ENCODE measurements around the gene USP40.

USP40 gene

DNA sequence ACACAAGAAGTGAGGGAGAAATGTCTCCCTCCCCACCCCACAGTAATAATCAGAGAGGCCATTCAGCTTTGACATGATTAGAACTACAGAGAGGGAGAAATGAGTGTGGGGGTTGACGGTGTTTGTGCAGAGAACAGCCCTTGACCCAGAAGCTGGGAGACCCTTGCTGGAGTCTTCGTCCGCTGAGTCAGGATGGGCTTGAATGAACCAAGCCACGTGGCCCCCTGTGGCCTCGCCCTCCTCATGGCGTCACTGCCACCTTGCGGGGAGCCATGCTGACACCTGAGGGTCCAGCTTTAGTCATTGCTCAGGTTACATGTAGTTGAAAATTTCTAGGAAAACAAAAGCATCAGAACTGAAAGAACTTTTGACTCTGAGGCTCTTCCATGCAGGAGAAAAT lies 111.1 kb downstream of the USP40 start:
- DNase-seq: no peak

DNA sequence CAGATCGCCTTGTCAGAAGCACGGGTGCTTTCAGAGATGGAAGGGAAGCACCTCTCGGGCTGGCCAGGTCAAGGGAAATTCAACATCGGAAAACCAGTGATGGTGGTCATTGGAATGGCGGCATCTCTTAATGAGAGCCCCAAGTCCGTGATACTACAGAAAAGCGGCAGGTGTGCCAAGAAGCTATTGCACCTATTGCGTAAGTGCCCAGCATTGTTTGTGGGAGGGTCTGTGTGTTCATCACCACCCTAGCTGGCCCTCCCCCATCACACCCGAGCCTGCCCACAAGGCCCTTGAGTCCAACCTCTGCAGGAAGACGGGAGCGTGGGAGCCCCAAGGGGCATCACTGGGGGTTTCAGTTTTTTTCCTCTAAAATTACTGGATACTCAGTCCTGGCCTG lies 111.6 kb downstream of the USP40 start:
- no peak for DNase-seq

DNA sequence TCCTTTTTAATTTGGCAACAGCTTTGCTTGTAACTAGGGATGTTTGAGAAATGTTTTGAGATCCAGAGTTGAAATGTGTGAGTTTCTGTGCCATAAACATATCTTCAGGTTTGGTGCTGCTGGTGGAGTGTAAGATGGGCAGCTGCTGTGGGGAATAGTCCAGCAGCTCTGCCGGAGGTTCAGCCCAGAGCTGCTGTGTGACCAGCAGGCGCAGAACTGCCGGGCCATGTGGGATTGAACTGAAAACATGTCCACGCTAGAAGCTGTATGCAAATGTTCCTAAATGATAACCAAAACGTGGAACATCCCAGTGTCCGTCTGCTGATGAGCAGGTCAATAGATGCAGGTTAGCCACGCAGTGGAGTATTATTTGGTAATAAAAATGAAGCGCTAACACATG lies 112.7 kb downstream of the USP40 start:
- no peak for DNase-seq

DNA sequence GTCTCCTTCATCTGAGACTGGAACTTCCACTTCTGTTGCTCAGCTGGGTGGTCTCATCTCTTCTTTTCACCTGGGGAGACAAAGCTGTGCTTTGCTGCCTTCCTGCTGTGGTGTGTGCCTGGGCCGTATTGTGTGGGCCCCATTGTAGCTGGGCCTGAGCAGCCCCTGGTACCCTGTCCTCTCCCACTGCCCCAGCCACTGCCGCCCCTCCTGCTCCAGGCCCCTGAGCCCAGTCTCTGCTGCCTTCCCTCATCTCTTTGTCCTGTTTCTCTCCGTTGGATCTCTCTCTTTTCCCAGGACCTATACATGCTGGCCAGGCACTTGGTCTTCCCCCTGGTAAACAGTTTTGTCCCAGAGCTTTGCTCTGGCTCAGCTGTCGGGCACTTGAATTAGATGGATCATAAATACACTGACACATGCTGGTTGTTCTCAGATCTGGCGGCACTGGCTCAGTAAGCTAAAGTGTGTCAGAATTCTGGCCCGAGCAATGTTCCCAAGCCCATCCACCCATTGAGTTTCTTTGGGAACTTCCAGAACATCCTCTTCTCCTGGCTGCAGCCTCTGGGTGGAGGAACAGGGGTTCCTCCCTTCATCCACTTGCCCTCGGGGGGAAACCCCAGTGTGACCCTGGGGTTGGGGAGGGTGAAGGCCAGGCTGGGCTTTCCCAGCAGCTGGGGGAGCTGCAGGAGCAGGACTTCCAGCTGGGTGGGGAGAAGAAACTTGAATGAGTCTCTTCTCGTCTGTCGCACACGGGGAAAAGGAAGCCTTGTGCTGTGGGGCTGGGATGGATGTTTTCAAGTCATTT lies 113.3 kb downstream of the USP40 start:
- DNase-seq: no peak

DNA sequence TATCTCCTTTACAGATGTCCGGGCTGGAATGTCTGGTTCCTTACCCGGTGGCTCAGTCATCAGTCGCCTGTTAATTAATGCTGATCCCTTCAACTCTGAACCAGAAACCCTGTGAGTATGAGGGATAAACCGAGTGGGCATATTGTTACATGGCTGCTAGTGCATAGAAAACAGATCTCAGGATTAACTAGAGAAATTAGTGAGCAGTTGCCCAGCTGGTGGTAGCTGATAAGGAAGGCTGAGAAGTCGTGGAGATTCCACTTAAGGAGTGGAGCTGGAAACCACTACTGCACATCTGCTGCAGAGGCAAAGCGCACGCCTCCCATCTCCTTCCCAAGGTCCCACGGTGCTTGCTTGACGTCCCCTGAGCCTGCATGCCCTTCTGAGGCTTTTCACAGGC lies 114.6 kb downstream of the USP40 start:
- no peak for DNase-seq

DNA sequence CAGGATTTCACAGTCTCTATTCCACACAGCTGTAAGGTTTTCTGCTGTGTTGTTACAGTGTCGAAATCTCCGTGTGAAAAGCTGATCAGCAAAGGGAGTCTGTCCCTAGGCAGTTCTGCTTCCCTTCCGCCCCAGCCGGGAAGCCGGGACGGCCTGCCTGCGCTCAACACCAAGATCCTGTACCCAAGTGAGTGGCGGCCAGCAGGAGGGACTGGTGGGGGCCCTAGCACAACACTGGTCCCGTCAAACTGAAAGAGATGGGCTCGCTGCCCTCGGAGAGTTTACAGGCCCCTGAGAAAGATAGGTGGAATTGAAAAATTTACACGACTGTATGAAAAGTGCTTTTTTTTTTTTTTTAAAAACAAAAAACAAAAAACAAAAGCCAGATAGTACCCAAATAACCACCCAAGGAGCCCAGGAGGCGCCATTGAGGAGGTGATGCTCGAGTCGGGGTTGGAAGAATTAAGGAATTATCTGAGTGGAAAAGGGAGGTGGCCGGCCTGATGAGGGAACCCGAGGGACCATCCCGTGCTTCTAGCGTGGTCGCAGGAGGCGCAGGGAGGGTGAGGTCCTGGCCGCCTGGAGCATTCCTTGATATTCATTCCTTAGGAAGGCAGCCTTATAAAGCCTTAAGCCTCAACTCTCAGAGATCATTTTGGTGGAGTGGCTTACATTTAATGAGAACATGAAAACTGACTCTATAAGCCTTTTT lies 115.6 kb downstream of the USP40 start:
- no peak for DNase-seq

DNA sequence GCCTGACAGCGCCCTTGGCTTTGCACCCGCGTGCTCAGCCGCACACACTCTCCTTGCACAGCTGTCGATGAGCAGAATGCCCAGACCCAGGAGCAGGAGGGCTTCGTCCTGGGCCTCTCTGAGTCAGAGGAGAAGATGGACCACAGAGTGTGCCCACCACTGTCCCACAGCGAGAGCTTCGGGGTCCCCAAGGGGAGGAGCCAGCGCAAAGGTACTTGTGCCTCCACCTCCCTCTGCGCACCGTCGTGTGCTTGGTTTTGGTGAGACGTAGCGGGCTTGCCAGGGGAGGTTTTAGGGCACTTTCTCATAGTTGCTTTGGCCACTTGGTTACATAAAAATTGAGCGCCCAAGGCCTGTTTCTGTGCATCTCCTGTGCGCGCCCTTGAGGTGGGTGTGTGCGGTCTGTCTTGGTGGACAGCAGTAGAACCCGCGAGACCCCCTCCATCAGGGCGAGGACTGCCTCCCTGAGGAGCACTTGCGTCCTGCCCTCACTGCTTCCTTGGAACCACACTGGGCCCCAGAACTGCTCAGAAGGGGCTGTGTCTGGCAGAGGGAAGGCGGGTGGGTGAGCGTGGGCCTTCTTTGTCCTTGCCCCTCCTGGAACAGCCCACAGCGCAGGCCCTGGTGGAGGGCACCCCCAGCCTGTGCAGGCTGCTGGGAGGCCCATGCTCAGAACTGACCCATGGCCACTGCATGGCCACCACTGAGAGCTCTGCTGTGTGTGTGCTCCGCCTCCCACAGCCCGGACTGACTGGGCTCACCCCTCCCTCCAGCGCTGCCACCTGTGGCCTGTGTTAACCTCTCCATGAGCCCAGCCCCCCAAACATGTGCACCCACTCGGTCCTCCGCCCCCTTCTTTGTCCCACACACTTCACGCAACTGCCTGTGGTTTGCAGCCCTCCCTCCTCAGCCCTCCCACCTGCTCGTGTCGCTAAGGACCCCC lies 116.4 kb downstream of the USP40 start:
- DNase-seq: no peak

DNA sequence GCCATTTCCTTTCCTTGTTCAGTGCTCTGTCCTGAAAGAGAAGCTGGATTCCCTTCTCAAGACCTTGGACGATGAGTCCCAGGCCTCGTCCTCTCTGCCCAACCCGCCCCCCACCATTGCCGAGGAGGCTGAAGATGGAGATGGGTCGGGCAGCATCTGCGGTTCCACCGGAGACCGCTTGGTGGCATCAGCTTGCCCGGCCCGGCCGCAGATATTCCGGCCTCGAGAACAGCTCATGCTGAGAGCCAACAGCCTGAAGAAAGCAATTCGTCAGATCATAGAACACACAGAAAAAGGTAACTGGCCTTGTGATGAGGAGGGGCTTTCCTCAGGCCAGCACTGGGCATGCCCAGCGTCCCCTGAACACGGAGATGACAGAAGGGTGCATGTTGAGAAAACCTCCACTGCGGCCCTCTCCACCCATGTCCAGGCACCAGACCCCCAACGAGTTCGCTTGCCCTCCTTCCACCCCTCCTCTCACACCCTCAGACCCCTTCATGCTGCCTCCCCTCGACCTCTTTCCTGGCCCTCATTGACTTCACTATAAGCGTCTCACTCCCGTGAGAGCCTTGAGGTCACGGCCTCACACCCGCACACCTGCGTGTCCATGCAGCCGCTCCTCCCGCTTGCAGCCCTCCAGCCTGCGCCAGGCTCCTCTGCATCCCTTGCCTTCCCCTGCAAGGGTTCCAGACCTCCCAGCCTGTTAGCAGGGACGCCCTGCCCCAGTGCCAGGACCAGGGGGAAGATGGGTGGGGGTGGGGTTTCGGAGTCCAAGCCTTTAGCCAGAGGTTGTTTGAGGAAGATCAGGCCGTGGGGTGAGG lies 117.3 kb downstream of the USP40 start:
- peak; percentile 63 for DNase-seq

DNA sequence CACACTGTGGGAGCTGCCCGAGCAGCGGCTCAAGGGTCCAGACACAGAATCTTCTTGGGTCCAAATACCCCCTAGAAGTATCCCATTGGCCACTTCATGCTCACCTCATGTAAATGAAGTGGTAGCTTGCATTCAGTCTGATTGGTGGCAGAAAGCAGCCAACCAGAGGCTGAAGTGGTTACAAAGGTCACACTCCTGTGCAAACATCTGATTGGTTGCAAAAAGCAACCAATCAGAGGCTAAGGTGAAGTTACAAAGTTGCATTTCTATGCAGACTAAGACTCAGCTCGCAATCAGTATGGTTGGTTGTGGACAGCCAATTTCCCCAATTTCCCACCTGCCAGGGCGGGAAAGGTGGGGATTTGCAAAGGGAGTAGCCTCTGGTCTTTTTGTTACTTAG lies 118.0 kb downstream of the USP40 start:
- DNase-seq: no peak

DNA sequence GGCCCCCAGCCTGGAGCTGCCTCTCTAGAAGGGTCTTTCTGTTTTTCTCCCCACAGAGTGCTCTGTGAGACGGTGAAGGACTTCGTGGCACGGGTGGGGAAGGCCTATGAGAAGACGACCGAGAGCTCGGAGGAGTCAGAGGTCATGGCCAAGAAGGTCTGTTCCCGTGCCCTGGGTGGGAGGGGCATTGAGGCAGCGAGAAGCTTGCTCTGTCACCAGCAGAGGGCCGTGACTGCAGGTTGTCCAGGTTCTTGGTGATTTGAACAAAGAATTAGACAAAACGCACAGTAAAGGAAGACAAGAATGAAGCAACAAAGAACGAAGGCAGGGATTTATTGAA lies 118.4 kb downstream of the USP40 start:
- DNase-seq: no peak

DNA sequence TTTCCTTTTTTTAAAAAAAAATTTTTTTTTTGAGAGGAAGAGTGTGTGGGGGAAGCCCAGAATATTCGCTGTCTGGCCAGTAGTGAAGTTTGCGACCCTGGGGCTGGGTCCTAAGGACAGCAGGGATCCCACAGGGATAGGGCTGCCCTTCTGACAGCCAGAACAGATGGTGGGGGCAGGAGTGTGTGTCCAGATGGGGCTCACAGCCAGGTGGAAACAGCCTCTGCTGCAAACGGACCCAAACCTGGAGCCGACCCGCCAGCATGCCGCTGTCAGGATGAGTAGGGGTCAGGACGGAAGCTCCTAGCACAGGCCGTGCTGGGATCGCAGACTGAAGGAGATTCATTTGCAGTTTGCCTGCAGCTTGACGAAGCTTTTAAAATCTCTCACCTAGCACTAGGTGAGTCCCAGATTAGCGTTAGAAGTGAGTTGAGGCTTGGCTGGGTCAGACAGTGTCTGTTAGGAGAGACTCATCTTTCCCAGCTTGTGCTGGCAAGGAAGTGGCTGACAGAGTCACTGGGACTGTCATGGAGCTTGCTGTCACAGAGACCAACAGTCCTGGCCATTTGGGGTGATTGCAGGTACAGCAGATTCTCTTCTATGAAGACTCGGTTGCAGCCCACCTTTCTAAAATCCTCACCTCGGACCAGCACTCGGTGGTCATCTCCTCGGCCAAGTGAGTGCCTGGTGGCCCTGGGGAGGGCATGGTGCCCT lies 118.9 kb downstream of the USP40 start:
- DNase-seq: no peak

DNA sequence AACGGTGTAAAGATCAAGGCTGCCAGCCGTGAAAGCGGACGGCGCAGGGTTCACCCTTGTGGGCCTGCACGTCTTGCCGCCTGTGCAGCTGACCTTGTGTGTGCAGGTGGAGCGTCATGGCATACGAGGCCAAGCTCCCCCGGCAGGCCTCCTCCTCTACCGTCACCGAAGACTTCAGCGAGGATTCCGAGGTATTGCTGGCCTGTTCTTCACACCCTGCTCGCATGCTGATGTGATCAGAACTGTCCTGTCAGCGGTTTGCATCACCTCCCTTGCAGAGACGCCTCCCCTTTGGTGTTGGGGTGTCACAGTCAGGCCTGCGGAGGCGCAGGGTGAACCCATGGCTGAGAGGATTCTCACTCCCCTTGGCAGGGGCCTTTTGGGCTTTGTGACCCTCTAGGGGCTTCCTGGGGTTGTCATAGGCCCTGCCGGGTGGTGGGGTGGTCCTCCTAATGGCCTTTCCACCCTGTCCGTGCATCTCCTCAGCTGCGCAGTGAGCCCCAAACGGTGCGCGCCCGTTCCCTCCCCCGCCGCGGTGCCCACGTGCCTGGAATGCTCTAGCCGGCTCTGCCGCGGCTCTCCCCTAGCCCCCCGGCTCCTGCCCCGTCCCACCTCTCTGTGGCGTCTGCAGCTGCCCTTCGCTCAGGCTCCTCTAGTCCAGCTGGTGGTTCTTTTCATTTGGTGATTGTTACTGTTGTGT lies 119.8 kb downstream of the USP40 start:
- no peak for DNase-seq

DNA sequence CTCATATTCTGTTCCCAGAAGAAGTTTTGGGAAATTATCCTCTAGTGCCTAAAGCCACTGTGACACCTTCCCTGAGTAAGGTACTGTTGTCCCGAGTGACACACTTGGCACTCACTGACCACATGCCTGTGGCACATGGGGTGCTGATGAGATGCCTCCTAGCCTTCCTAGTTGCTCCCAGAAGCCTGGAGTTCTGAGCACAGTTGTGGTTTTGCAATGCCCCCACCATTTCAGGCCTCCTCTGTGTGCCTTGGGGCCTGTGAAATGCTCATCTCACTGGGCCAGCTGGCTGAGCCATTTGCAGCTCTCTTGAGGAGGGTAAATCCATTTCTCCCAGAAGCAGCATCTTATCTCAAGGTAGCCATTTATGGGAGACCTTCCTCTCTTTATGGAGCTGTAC lies 120.5 kb downstream of the USP40 start:
- DNase-seq: no peak

DNA sequence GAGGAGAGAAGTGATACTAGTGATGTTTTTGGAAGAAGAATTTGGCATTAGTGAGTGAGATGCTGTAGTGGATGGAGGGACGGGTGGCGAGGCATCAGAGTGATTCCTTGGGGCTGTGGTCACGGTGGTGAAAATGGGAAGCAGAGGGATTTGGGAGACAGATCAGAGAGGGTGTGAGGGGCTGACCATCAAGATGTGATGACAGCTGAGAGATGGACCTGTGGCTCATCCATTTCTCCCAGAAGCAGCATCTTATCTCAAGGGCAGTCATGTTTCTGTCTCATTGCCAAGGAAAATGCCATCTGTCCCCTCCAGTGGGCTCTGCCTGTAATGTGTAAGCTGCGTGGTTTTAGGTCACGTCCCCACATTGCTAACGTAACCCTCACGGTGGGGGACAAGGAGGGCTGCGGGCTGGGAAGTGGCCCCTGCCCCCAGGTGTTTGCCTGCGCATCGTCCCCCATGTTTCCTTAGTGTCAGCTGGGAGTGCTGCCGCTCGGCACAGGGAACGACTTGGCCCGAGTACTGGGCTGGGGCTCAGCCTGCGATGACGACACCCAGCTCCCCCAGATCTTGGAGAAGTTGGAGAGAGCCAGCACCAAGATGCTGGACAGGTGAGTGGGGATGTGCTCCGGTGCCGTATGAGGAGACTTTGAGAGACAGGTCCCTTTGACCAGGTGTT lies 121.3 kb downstream of the USP40 start:
- DNase-seq: no peak

DNA sequence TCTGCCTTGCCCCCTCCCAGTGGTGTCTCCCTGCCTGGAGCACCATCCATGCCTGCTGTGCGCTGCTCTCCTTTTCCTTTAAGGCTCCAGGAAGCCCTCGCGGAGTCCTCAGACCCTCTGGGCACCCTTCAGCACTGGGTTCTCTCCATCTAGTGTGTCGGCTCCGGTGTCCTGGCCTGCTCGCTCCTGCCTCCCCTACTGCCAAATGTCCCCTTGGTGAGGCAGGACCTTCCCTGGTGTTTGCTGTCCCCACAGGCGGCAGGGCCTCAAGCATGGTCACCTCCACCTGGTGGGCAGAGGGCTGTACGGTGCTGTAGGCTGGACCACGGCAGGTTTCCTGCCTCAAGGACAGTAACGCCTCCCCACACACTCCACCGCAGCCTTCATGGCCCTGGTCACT lies 122.1 kb downstream of the USP40 start:
- DNase-seq: no peak

DNA sequence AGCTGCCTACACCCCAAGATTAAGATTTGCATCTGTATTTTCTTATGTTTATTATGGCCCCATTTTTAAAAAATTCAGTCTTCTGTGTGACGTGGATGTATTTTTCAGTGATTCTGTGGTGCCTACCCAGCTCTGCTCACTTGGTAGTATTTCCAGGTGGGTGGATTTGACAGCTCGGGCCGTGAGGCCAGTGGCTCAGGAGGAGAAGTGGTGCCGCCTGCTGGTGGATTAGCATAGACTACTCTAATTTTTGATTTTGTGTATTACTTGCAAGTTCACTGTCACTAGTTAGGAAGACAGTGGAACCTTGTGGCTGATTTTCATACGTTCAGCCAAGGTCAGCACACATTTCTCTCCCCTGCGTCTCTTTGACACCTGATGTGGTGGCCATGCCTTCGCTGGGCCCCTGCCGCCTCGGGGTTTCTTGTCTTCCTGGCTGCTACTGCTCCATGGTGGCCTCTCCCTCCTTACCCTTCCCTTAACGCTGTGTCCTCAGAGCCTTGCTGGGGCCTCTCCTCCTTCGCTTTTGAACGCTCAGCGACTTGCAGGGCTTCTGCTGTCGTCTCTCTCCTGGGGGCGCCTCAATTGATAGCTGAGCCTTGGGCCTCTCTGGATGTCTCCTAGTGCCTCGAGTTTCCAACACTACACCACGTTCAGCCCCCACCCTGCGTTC lies 122.9 kb downstream of the USP40 start:
- DNase-seq: peak; percentile 85

DNA sequence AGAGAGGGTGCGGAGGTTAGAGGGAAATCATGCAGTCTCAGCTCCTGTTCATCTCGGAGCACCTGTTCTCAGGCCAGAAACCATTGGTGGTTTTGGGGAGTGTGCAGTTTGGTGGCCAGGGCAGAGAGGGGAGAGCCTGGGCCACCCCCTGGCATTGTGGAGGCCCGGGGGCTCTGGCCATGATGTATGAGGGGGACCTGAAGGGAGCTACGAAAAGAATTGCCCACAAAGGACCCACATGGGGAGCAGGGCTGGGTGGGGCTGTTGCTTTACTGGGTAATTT lies 124.6 kb downstream of the USP40 start:
- DNase-seq: no peak

DNA sequence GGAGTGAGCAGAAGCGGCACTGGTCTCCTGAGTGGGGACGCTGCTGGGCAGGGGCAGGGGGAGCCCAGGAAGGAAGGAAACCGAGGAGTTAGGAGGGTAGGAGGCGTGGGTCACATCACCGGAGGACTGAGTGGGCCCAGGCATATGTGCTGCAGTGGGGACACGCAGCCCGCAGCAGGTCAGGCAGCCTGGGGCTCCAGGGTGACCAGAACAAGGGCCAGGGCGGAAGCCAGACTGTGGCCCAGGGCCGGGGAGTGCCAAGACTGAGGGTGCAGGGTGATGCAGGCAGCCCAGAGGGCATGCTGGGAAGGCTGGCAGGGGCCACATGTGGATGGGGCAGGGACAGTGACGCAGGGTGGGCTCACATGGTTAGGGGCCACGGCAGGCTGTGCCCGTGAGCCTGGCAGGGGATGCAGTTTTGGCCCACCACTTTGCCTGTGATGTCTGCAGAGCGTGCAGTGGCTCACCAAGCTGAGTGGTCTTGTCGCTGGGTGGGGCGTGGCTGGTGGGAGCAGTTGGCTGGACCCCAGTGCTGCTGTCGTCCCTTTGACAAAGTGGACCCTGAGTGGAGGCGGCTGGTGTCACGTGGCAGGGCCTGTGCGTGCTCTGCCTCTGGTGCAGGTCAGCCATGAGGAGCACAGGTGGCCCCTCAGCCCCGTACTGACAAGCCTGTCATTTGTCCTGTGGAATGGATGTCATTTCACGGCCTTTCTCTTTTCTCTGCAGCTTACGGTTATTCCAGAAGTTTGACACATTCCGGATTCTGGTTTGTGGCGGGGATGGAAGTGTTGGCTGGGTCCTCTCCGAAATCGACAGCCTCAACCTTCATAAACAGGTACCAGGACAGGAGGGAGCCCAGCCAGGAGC lies 125.2 kb downstream of the USP40 start:
- DNase-seq: no peak

DNA sequence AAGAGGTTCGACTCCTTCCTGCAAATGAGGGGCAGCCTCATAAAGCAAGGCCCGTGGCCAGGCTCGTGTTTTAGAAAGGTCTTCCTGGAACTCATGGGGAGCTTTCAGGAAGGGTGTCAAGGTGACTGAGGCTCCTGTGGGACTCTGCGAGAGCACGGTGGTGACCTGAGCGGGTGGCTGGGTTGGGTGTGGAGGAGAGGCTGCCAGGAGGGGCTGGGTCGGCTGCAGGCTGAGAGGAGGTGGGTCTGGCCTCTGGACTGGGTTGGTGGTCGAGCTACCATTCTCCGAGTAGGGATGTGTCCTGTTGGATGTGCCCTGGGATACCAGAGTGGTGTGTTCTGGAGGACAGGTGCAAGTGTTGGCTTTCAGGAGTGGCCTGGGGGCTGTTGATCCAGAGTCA lies 125.9 kb downstream of the USP40 start:
- no peak for DNase-seq
